T-helper 17 cell (primary cell): ENCODE measurements around the gene TPT1. TPM values are rescaled to one million over a fixed set of nuclear protein-coding genes. Genes with fewer than 3 reads are reported as not detected.
"Not testable (repeated sequence)": the region's sequence is repeated elsewhere in the genome, so short reads cannot be mapped to it uniquely, and the experiment has no call there.

Experiments
- ATAC-seq: fragments of 150-1000 bp; cut with Tn5 transposase; 2 replicates; pipeline ENCODE4 v1.10.0; 2021; ENCODE audit warnings: mild to moderate bottlenecking, moderate library complexity
- DNase-seq, 3 donors: peaks; one replicate each; pipeline versions ENCODE4 v3.0.0 to v3.0.0-alpha.2; 2020 to 2021
- H3K9me3 ChIP-seq: one replicate; pipeline ENCODE4 v1.7.0; 2013; ENCODE audit warnings: low read length, mild to moderate bottlenecking; ENCODE audit not compliant: control insufficient read depth, poor library complexity, severe bottlenecking
- H3K27ac Mint-ChIP-seq: one replicate; pipeline ENCODE4 v1.8.0; 2022; ENCODE audit warnings: mild to moderate bottlenecking, moderate library complexity, mixed read lengths
- H3K27me3 Mint-ChIP-seq: one replicate; pipeline ENCODE4 v1.8.0; 2022; ENCODE audit warnings: mixed read lengths
- H3K36me3 Mint-ChIP-seq: one replicate; pipeline ENCODE4 v1.8.0; 2022; ENCODE audit warnings: low read depth, mixed read lengths
- H3K4me1 Mint-ChIP-seq: one replicate; pipeline ENCODE4 v1.8.0; 2022; ENCODE audit warnings: mild to moderate bottlenecking, mixed read lengths
- H3K4me3 Mint-ChIP-seq: one replicate; pipeline ENCODE4 v1.8.0; 2022; ENCODE audit warnings: mild to moderate bottlenecking, moderate library complexity, mixed read lengths
- total RNA-seq, 4 donors: library from RNA in 2 of 4; stranded (reverse) in 2 of 4; gene quantifications; one replicate each; pipeline ENCODE4 v1.2.3 and lab custom pipeline; 2022 to 2026

The TPT1 gene
- total RNA-seq, 2 donors from 2014 or later: 7,650 to 7,799 TPM

DNA sequence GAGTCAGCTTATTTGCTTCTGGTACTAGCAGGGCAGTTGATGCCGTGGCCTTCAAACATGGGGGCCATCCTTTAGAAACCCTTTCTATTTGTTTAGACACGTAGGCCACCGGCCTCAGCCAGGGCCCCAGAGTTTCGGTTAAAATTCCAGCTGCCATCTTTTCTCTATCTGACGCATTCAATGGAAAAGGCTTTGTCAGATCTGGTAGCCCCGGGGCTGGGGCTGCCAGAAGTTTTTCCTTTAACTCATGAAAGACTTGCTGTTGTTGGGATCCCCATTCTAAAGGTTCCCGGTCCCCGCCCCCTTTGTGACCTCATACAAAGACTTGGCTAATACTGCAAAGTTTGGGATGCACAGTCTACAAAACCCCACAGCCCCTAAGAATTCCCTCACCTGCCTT is 35.7 kb upstream of the TPT1 start:
- H3K4me3 Mint-ChIP-seq, H3K27ac Mint-ChIP-seq, H3K4me1 Mint-ChIP-seq, H3K27me3 Mint-ChIP-seq, DNase-seq, H3K36me3 Mint-ChIP-seq, ATAC-seq, H3K9me3 ChIP-seq: not testable (repeated sequence)

DNA sequence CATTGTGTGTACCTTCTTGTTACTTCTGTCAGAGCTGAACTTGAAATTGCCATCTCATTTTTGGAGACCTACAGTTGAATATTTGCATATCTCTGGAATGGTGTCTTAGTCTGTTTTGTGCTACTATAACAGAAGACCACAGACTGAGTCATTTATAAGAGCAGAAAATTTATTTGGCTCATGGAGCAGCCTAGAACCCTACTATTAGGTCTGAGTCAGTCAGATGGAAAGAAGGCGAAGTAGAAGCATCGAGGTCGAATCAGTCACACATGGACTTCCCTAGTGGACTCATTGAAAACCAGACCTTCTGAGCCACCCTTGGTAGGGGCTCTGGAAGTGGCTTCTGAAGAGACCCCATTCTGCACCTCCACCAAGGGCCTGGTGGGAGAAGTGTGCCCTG is 33.9 kb upstream of the TPT1 start:
- DNase-seq: no peak
- H3K4me1 Mint-ChIP-seq: peaks cover 9% of the 10 kb centered on the region
- H3K4me3 Mint-ChIP-seq: no peak overlapping the region
- no peak overlapping the region for H3K27ac Mint-ChIP-seq
- H3K27me3 Mint-ChIP-seq: no peaks in the 10 kb centered on the region
- no peaks in the 10 kb centered on the region for H3K36me3 Mint-ChIP-seq
- ATAC-seq: no peak
- no peaks in the 10 kb centered on the region for H3K9me3 ChIP-seq

DNA sequence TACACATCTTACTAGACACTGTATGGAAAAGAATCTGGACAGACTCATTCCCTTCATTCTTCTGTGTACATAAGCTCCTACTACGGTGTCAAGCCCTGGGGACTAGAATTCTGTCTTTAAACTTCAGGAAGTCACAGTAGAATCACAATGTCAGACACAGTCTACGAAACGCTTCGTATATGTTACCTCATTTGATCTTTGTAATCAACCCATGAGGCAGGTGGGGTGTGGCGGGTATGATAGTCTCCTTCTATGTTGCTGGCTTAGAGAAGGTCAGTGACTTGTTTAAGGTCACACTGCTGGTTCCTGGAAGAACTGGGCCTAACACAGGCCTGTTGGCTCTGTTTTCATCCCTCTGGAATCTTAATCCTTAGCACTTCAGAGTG is 32.2 kb upstream of the TPT1 start:
- Mint-ChIP-seq H3K4me1 (peaks cover 23% of the 10 kb centered on the region), H3K27ac (peak overlapping the region; percentile 57), H3K27me3 (no peaks in the 10 kb centered on the region), H3K4me3 (peak overlapping the region; percentile 19), H3K36me3 (peaks cover 2% of the 10 kb centered on the region)
- DNase-seq (no peak), ATAC-seq (no peak)
- H3K9me3 ChIP-seq: no peaks in the 10 kb centered on the region

DNA sequence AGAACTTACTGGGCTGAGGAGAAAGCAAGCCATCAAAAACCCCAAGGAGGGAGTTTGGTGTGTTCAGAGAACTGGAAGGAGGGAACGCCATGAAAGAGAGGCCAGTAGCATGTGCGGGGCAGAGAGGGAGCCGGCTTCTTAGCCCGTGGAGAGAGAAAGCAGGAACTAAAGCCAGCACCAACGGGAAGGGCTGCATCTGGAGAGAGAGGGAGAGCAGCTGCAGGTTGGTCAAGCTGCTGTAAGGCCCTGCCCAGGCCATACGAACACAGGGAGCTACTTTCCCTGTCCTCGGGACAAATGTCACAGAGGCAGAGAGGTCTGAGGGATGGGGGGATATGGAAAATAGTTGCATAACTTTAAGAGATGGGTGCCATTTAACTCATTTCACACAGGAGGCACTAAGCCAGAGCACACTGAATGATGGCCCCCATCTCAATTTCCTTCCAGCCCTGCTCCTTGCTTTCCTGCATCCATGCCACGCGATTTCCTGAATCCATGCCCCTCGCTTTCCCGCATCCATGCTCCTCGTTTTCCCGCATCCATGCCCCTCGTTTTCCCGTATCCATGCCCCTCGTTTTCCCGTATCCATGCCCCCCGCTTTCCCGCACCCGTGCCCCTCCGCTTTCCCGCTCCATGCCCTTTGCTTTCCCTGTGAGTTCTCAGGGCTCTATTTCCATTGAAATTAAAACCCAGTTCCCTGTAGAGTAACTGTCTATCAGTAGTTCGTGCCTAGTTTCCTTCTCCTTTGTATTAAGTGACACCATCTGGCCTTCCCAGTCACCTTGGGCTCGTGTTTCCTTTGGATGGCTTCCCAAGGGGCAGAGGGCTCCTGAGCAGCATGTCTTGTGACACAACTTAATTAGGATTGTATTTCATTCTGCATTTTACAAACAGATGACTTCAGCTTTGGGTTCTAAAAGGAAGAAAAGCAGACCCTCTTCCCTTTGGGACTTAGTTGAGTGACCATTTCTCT is 31.5 kb upstream of the TPT1 start:
- peaks cover 26% of the 10 kb centered on the region for H3K4me1 Mint-ChIP-seq
- no peaks in the 10 kb centered on the region for H3K27me3 Mint-ChIP-seq
- no peak for DNase-seq
- no peak for ATAC-seq
- H3K36me3 Mint-ChIP-seq: peaks cover 2% of the 10 kb centered on the region
- no peaks in the 10 kb centered on the region for H3K9me3 ChIP-seq
- H3K4me3 Mint-ChIP-seq: peak overlapping the region; percentile 19
- H3K27ac Mint-ChIP-seq: peak overlapping the region; percentile 57

DNA sequence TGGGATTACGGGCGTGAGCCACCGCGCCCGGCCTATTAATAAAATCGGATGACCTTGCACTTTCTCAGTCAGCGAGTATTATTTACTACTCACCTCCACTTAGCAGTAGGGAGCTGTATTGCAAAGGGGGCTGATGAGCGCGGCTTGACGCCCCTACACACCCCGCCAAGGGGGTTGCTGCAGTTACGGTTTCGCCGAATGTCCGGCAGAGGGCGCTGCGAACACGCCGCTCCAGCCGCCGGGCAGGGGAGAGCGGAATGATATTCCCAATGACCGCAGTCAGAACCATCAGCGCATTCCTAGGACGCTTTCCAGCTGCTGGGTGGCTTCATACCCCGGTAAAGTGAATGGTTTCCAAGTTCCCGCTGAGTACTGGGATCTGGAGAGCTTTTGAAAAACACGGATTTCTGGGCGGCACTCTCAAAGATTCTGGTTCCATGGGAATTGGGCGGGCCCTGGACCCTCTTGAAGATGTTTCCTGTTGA is 30.0 kb upstream of the TPT1 start:
- peak; percentile 38 to 59 (median 42) for DNase-seq
- no peaks in the 10 kb centered on the region for H3K9me3 ChIP-seq
- Mint-ChIP-seq H3K27ac (peak overlapping the region; percentile 91), H3K36me3 (peaks cover 2% of the 10 kb centered on the region), H3K4me1 (peaks cover 26% of the 10 kb centered on the region), H3K27me3 (no peaks in the 10 kb centered on the region), H3K4me3 (peak overlapping the region; percentile 15)
- ATAC-seq: no peak

DNA sequence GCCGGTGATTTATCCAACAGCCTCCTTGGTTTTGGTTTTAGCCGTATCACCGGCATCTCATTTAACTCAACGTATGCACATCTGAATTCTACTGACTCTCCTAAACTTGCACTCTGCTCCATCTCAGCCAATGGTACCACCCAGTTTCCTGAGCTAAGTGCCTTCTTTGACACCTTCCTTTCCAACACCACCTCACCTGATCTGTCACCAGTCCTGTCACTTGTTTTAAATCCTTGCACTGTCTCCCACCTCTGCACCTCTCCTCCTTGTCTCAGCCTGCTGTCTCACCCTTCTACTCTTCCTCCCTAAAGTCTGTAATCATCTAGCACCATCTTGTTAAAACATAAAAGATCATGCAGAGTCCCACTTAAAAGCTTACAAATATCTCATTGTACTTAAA is 28.1 kb upstream of the TPT1 start:
- DNase-seq (no peak), ATAC-seq (no peak)
- Mint-ChIP-seq H3K36me3 (peaks cover 2% of the 10 kb centered on the region), H3K27me3 (no peaks in the 10 kb centered on the region), H3K27ac (peak overlapping the region; percentile 91), H3K4me1 (peaks cover 24% of the 10 kb centered on the region), H3K4me3 (peak overlapping the region; percentile 31)
- H3K9me3 ChIP-seq: no peaks in the 10 kb centered on the region

DNA sequence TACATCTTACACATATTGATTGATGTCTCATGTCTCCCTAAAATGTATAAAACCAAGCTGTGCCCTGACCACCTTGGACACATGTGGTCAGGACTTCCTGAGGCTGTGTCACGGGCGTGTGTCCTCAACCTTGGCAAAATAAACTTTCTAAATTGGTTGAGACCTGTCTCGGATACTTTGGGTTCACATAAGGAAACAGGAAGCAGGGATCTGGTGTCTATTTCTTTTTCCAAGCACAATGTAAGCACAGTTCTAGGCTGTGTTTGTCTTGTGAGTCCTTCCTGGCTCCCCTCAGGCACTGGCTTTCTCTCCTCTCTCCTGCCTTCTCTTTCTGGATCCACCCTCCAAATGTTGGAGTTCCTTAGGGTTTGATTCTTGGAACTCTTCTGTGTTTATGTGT is 27.6 kb upstream of the TPT1 start:
- H3K4me3 Mint-ChIP-seq: peak overlapping the region; percentile 58
- H3K27me3 Mint-ChIP-seq: no peaks in the 10 kb centered on the region
- H3K4me1 Mint-ChIP-seq: peaks cover 24% of the 10 kb centered on the region
- peak overlapping the region; percentile 91 for H3K27ac Mint-ChIP-seq
- H3K9me3 ChIP-seq: no peaks in the 10 kb centered on the region
- H3K36me3 Mint-ChIP-seq: peaks cover 2% of the 10 kb centered on the region
- no peak for ATAC-seq
- no peak for DNase-seq

DNA sequence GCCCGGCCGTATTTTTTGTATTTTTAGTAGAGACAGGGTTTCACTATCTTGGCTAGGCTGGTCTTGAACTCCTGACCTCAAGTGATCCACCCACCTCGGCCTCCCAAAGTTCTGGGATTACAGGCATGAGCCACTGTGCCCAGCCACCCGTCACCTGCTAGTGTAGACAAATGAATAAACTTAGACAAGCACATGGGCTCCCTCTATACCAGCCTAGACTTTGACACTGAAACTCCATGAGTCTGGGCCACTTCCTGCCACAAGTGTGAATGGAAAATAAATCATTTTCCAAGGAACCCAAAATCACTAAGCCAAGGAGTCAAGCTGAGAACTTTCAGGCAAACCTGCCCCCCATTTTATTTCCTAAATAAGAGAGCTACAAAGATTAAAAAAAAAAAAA is 27.0 kb upstream of the TPT1 start:
- ATAC-seq (no peak), DNase-seq (no peak)
- Mint-ChIP-seq H3K27me3 (no peaks in the 10 kb centered on the region), H3K36me3 (peaks cover 2% of the 10 kb centered on the region), H3K4me1 (peaks cover 24% of the 10 kb centered on the region), H3K27ac (peak overlapping the region; percentile 91), H3K4me3 (peak overlapping the region; percentile 46)
- H3K9me3 ChIP-seq: no peaks in the 10 kb centered on the region

DNA sequence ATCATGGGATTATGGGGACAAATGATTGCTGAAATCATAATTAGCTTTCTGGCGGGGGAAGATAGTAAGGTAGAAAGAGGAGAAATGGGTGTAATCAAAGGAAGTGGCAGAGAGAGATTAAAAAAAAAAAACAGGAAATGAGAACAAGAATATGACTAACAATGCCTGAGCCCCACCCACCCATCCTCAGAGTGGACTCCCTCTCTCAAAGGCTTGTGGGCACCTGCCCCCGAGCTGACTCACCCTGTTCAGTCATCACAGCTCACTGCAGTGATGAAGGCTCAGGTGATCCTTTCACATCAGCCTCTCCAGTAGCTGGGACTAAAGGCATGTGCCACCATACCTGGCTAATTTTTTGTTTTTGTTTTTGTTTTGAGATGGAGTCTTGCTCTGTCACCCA is 26.4 kb upstream of the TPT1 start:
- H3K27ac Mint-ChIP-seq: peak overlapping the region; percentile 91

DNA sequence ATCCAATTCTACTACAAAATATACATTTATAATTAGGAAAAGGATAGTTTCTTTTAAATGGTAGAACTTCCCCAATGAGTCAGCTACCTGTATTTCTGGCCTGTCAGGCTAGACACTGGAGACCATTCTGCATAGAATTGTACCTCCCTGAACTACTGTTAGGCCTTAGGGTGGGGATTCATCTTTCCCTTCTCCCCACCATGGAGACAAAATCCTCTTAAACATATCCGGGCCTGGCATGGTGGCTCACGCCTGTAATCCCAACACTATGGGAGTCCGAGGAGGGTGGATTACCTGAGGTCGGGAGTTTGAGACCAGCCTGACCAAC is 24.5 kb upstream of the TPT1 start:
- ATAC-seq (no peak), DNase-seq (no peak)
- Mint-ChIP-seq H3K4me1 (peaks cover 27% of the 10 kb centered on the region), H3K27me3 (no peaks in the 10 kb centered on the region), H3K4me3 (no peak overlapping the region), H3K27ac (peak overlapping the region; percentile 91), H3K36me3 (peaks cover 8% of the 10 kb centered on the region)
- no peaks in the 10 kb centered on the region for H3K9me3 ChIP-seq

More for the DNA sequence above, 26.4 kb upstream of the TPT1 start:
- Mint-ChIP-seq H3K27me3 (no peaks in the 10 kb centered on the region), H3K36me3 (peaks cover 2% of the 10 kb centered on the region), H3K4me1 (peaks cover 27% of the 10 kb centered on the region), H3K4me3 (peak overlapping the region; percentile 46)
- no peaks in the 10 kb centered on the region for H3K9me3 ChIP-seq
- peak; percentile 100 for ATAC-seq
- peak; percentile 65 to 84 (median 70) for DNase-seq

DNA sequence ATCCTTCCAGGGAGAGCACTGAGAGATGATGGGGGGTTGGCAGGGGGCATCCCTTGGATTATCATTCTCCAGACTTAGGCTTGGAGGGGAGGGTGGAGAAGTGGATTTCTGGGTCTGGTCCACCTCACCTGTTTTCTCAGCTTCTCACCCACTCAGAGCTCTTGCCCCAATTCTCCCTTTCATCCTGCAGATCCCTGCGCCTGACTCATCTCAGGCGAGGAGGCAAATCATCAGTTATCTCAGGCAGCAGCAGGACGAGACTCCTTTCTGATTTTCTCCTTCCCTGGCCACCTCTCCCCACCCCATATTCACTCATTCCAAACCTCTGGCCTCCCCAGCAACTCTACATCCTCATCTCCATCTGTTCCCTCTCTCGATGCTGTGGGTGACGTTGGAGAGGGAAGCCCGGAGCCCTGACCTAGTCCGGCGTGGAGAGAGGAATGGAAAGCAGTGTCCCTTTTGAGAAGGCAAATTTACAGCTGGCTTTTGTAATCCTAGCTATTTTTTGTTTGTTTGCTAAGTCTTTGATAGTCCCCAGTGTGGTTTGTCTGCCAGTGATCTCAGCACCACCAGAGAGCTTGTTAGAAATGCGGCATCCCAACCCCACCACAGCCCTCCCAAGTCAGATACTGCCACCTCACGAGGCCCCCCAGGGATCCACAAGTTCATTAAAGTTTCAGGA is 24.0 kb upstream of the TPT1 start:
- DNase-seq (no peak), ATAC-seq (no peak)
- peak overlapping the region; percentile 91 for H3K27ac Mint-ChIP-seq
- H3K36me3 Mint-ChIP-seq: peaks cover 8% of the 10 kb centered on the region
- no peaks in the 10 kb centered on the region for H3K27me3 Mint-ChIP-seq
- no peaks in the 10 kb centered on the region for H3K9me3 ChIP-seq
- H3K4me3 Mint-ChIP-seq: no peak overlapping the region
- H3K4me1 Mint-ChIP-seq: peaks cover 26% of the 10 kb centered on the region

DNA sequence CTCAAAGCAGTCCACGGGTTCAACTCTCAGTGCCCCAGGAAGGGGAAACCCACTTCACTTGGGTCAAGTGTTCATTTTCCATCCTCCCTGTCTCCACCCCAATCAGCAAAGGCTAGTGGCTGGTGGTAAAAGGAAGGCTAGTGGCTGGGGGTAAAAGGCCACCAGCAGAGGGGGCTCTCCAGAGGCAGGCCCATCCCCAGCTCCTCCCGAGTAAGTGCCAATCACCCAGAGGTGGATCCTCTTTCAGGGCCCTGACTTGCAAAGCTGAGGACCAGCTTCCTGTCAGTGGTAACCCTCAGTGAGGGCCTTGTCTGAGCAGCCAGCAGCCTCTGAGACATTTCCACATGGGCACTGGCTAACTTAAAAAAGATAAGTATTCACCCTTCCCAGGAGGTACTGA is 22.0 kb upstream of the TPT1 start:
- Mint-ChIP-seq H3K27me3 (no peaks in the 10 kb centered on the region), H3K27ac (no peak overlapping the region), H3K4me1 (peaks cover 13% of the 10 kb centered on the region), H3K4me3 (no peak overlapping the region), H3K36me3 (peaks cover 8% of the 10 kb centered on the region)
- DNase-seq (no peak), ATAC-seq (no peak)
- no peaks in the 10 kb centered on the region for H3K9me3 ChIP-seq

DNA sequence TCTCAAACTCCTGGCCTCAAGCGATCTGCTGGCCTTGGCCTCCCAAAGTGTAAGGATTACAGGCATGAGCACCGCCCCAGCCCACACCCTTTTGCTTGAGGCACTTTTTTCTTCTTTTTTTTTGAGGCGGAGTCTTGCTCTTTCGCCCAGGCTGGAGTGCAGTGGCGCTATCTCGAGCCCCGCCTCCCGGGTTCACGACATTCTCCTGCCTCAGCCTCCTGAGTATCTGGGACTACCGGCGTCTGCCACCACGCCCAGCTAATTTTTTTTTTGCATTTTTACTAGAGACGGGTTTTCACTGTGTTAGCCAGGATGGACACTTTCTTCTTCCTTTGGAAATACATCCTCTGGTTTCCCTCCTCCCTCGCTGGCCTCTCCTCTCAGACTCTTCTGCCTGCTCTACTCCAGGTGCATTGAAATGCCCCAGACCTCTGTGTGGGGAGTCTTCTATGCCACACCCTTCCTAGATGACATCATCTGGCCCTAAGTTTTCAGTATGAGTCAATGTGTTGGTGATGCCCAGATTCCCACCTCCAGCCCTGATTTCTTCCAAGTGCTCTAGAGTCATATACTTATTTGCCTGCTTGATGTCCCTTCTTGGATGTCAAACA is 20.7 kb upstream of the TPT1 start:
- Mint-ChIP-seq H3K36me3 (peaks cover 8% of the 10 kb centered on the region), H3K4me1 (peaks cover 16% of the 10 kb centered on the region), H3K27ac (peak overlapping the region; percentile 44), H3K4me3 (no peak overlapping the region), H3K27me3 (no peaks in the 10 kb centered on the region)
- DNase-seq: no peak
- H3K9me3 ChIP-seq: no peaks in the 10 kb centered on the region
- no peak for ATAC-seq
